MCF 10A (cell line): ENCODE measurements around the gene ATP5F1B. TPM values are rescaled to one million over a fixed set of nuclear protein-coding genes. Genes with fewer than 3 reads are reported as not detected.

Experiments
- BruUV-seq: library from RNA; stranded (reverse); fragments of 400-500 nt; replicated peaks from 2 replicates; lab custom pipeline; 2021; lab: Mats Ljungman, UMichigan
- CTCF ChIA-PET: fragments of 300-600 bp; sonication (Branson Sonifier 250); formaldehyde crosslinking; extraction: SDS; loops from one replicate; lab custom pipeline; 2021; ENCODE audit warnings: antibody characterized with exemption, inconsistent platforms; lab: Yijun Ruan, JAX
- POLR2A ChIA-PET: fragments of 300-600, 350-650 bp; sonication (Branson Sonifier 250); formaldehyde crosslinking; extraction: SDS; loops from one replicate; lab custom pipeline; 2020; ENCODE audit warnings: antibody characterized with exemption, inconsistent platforms; lab: Yijun Ruan, JAX
- DNase-seq: peaks from one replicate; pipeline ENCODE4 v3.0.0-alpha.2; 2018; ENCODE audit not compliant: unreplicated experiment
- H3K27ac Mint-ChIP-seq: one replicate; pipeline ENCODE4 v1.8.0; 2022; ENCODE audit warnings: mild to moderate bottlenecking, low read depth, mixed read lengths; ENCODE audit not compliant: unreplicated experiment
- H3K27me3 Mint-ChIP-seq: one replicate; pipeline ENCODE4 v1.8.0; 2022; ENCODE audit warnings: mixed read lengths; ENCODE audit not compliant: insufficient read depth, unreplicated experiment
- H3K36me3 Mint-ChIP-seq: one replicate; pipeline ENCODE4 v1.8.0; 2022; ENCODE audit warnings: mild to moderate bottlenecking, moderate library complexity, mixed read lengths; ENCODE audit not compliant: insufficient read depth, unreplicated experiment
- H3K4me1 Mint-ChIP-seq: one replicate; pipeline ENCODE4 v1.8.0; 2022; ENCODE audit warnings: mixed read lengths; ENCODE audit not compliant: insufficient read depth, unreplicated experiment
- H3K4me3 Mint-ChIP-seq: one replicate; pipeline ENCODE4 v1.8.0; 2022; ENCODE audit warnings: mild to moderate bottlenecking, moderate library complexity, mixed read lengths; ENCODE audit not compliant: unreplicated experiment
- H3K9me3 Mint-ChIP-seq: one replicate; pipeline ENCODE4 v1.8.0; 2022; ENCODE audit warnings: mixed read lengths; ENCODE audit not compliant: unreplicated experiment
- CTCF ChIP-seq: fragments of 200-600 bp; IDR thresholded peaks from one replicate; pipeline ENCODE4 v1.8.0; 2022; ENCODE audit warnings: antibody characterized with exemption, mild to moderate bottlenecking; ENCODE audit not compliant: unreplicated experiment
- intact Hi-C: fragments of 100-400 bp; cut with micrococcal nuclease; formaldehyde crosslinking; loops from 2 replicates; pipeline ENCODE4 v1.14.1; 2022
- total RNA-seq: library from RNA; stranded (reverse); gene quantifications from 2 replicates; pipeline ENCODE4 v1.2.3, GENCODE V29; 2022

Gene ATP5F1B
- total RNA-seq, 1 experiment from 2014 or later = 909 TPM

GRCh38 chr12:56626701-56627100 is 19.1 kb downstream of the ATP5F1B start:
- ChIA-PET POLR2A (interaction anchor here (0.7 to 4.2 kb wide), 4 partner anchors 9 to 18 kb away, joined by 3 to 34 read pairs (median 5); partner anchors contain the start of gene ATP5F1B), CTCF (interaction anchor here (3.8 to 5.6 kb wide), 2 partner anchors 9 to 113 kb away, joined by 20 to 45 read pairs; no protein-coding TSS in a partner anchor)
- no peak for DNase-seq
- TSS peak; percentile 3 for BruUV-seq
- Mint-ChIP-seq H3K9me3 (no peaks in the 10 kb centered on the region), H3K27ac (no peak overlapping the region), H3K4me3 (no peak overlapping the region), H3K4me1 (peaks cover 24% of the 10 kb centered on the region), H3K36me3 (peaks cover 50% of the 10 kb centered on the region), H3K27me3 (no peaks in the 10 kb centered on the region)
- no peak for TF ChIP-seq CTCF
- intact Hi-C loops = no loop called here

DNA sequence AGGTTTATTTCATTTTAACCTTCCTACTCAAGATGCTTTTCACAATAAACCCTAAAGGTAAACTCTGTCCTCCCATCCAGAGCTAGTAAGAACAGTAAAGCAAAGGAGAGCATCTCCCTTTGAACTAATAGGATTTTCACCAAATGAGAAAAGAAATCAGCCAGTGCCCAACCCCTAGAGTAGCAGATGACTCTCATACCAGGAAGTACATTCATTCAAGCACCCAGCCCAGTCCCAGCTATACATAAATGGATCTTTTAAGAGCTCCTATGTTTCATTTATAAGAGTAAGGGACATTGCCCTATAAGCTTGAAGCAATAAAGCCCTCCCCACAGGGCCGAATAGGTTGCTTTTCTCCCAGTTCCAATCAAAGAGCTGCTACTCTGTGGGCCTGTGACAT is 23.2 kb downstream of the ATP5F1B start:
- TF ChIP-seq CTCF = no peak
- POLR2A ChIA-PET = interaction anchor here (0.6 to 2.8 kb wide), 6 partner anchors 10 to 128 kb away, joined by 3 to 9 read pairs (median 4); partner anchors contain the start of gene RBMS2
- no TSS peak for BruUV-seq
- no peak overlapping the region for H3K4me3 Mint-ChIP-seq
- intact Hi-C loops = no loop called here
- H3K9me3 Mint-ChIP-seq = no peaks in the 10 kb centered on the region
- peaks cover 10% of the 10 kb centered on the region for H3K4me1 Mint-ChIP-seq
- H3K27ac Mint-ChIP-seq = no peak overlapping the region
- CTCF ChIA-PET = interaction anchor here (0.9 to 1.3 kb wide), 3 partner anchors 13 to 126 kb away, joined by 3 to 4 read pairs (median 3); no protein-coding TSS in a partner anchor
- H3K27me3 Mint-ChIP-seq = no peaks in the 10 kb centered on the region
- H3K36me3 Mint-ChIP-seq = peaks cover 79% of the 10 kb centered on the region
- DNase-seq = no peak

DNA sequence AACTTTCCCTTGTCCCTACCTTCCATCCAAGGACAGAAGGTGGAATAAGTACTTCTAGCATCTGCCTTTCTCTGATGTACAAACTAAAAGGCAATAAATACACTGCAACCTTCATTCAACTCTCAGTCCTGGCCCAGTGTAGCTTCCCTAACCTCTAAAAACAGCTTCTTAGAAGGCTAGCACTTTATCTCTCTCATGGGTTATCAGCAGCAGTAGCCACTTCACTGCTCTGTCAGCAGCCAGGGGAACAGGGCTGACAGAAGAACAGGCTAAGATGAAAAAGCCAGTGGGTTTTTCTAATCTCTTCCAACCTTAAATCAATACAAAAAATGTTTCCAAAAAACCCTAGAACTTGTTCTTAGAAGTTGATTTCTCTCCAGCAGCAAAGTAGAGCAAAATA is 28.9 kb downstream of the ATP5F1B start:
- ChIA-PET POLR2A (interaction anchor here (0.5 to 0.8 kb wide), 2 partner anchors 17 to 467 kb away, joined by 3 to 4 read pairs; no protein-coding TSS in a partner anchor), CTCF (interaction anchor here (1.7 kb wide), 1 partner anchor 11 kb away, joined by 4 read pairs; no protein-coding TSS in a partner anchor)
- no TSS peak for BruUV-seq
- Mint-ChIP-seq H3K27ac (no peak overlapping the region), H3K27me3 (no peaks in the 10 kb centered on the region), H3K9me3 (no peaks in the 10 kb centered on the region), H3K36me3 (peaks cover 94% of the 10 kb centered on the region), H3K4me3 (no peak overlapping the region), H3K4me1 (peaks cover 5% of the 10 kb centered on the region)
- no peak for TF ChIP-seq CTCF
- DNase-seq = no peak
- intact Hi-C loops = no loop called here

GRCh38 chr12:56616244-56616643 is 29.5 kb downstream of the ATP5F1B start:
- intact Hi-C loops = no loop called here
- no peak for DNase-seq
- ChIA-PET CTCF (interaction anchor here (1.7 kb wide), 1 partner anchor 12 kb away, joined by 4 read pairs; no protein-coding TSS in a partner anchor), POLR2A (interaction anchor here (0.8 kb wide), 1 partner anchor 18 kb away, joined by 3 read pairs; no protein-coding TSS in a partner anchor)
- Mint-ChIP-seq H3K36me3 (peaks cover 95% of the 10 kb centered on the region), H3K27me3 (no peaks in the 10 kb centered on the region), H3K4me3 (no peak overlapping the region), H3K27ac (no peak overlapping the region), H3K4me1 (peaks cover 5% of the 10 kb centered on the region), H3K9me3 (no peaks in the 10 kb centered on the region)
- no TSS peak for BruUV-seq
- no peak for TF ChIP-seq CTCF
